OCI-LY7 (cell line): Measurements from ENCODE around the gene EDEM3. TPM values are rescaled to one million over a fixed set of nuclear protein-coding genes. Genes with fewer than 3 reads are reported as not detected.

Experiments used
- BruUV-seq: library from RNA; stranded (reverse); fragments of 400-500 nt; replicated peaks from 2 replicates; lab custom pipeline; 2021; lab: Mats Ljungman, UMichigan
- CTCF ChIA-PET: fragments of 300-600 bp; sonication (Branson Sonifier 250); formaldehyde crosslinking; loops from one replicate; lab custom pipeline; 2022; ENCODE audit warnings: antibody characterized with exemption; ENCODE audit not compliant: unreplicated experiment; lab: Charles Lee
- POLR2A ChIA-PET: fragments of 300-600 bp; sonication (Branson Sonifier 250); formaldehyde crosslinking; loops from one replicate; lab custom pipeline; 2022; ENCODE audit warnings: antibody characterized with exemption; lab: Charles Lee
- DNase-seq: peaks from one replicate; pipeline ENCODE4 v3.0.0-alpha.2; 2015; ENCODE audit warnings: low spot score
- H2AFZ ChIP-seq: fragments of 200-600 bp; sonication (generic), shearing (Covaris generic); 2 replicates; pipeline ENCODE4 v1.6.1; 2014; ENCODE audit warnings: mild to moderate bottlenecking, antibody characterized with exemption, low read length, moderate library complexity
- H3K27ac ChIP-seq: fragments of 200-600 bp; sonication (generic); 2 replicates; pipeline ENCODE4 v1.5.1; 2014; ENCODE audit warnings: mixed run types, low read depth, mild to moderate bottlenecking, moderate library complexity, low read length, inconsistent platforms; ENCODE audit not compliant: poor library complexity, severe bottlenecking
- H3K36me3 ChIP-seq: fragments of 200-600 bp; sonication (generic); 2 replicates; pipeline ENCODE4 v1.6.1; 2014; ENCODE audit warnings: mild to moderate bottlenecking, antibody characterized with exemption, low read length, moderate library complexity, mixed read lengths; ENCODE audit not compliant: insufficient read depth
- H3K4me1 ChIP-seq: fragments of 200-600 bp; sonication (generic); 2 replicates; pipeline ENCODE4 v1.5.1; 2014; ENCODE audit warnings: mild to moderate bottlenecking, low read length; ENCODE audit not compliant: insufficient read depth, poor library complexity, severe bottlenecking
- H3K4me2 ChIP-seq: fragments of 200-600 bp; sonication (generic); 2 replicates; pipeline ENCODE4 v1.6.1; 2014; ENCODE audit warnings: mild to moderate bottlenecking, low read length
- H3K4me3 ChIP-seq: fragments of 200-600 bp; sonication (generic); 2 replicates; pipeline ENCODE4 v1.5.1; 2014; ENCODE audit warnings: mild to moderate bottlenecking, low read depth, low read length; ENCODE audit not compliant: poor library complexity, severe bottlenecking
- H3K79me2 ChIP-seq: fragments of 200-600 bp; sonication (generic); 2 replicates; pipeline ENCODE4 v1.6.1; 2016; ENCODE audit warnings: low read depth, mild to moderate bottlenecking, low read length, moderate library complexity, mixed read lengths; ENCODE audit not compliant: insufficient read depth
- H3K9me2 ChIP-seq: fragments of 200-600 bp; sonication (generic); 2 replicates; pipeline ENCODE4 v1.6.1; 2016; ENCODE audit warnings: mild to moderate bottlenecking, low read length, mixed read lengths; ENCODE audit not compliant: insufficient read depth
- H3K9me3 ChIP-seq: fragments of 200-600 bp; sonication (generic); 2 replicates; pipeline ENCODE4 v1.6.1; 2014; ENCODE audit warnings: mild to moderate bottlenecking, mixed run types, low read length, mixed read lengths
- H4K20me1 ChIP-seq: fragments of 200-600 bp; sonication (generic); 2 replicates; pipeline ENCODE4 v1.6.1; 2014; ENCODE audit warnings: mild to moderate bottlenecking, antibody characterized with exemption, low read length, moderate library complexity, mixed read lengths; ENCODE audit not compliant: insufficient read depth
- CTCF ChIP-seq: fragments of 200-600 bp; sonication (generic); conservative IDR thresholded peaks from 2 replicates; pipeline ENCODE4 v1.5.1; 2014; ENCODE audit warnings: mild to moderate bottlenecking, antibody characterized with exemption, low read length, moderate library complexity, mixed read lengths
- EZH2phosphoT487 ChIP-seq: fragments of 200-600 bp; sonication (generic); IDR thresholded peaks from 2 replicates; pipeline ENCODE4 v1.6.1; 2018; ENCODE audit warnings: low read depth, borderline replicate concordance, mild to moderate bottlenecking, mixed run types, antibody characterized with exemption, low read length, moderate library complexity, mixed read lengths
- intact Hi-C: fragments of 100-400 bp; cut with micrococcal nuclease; formaldehyde crosslinking; loops from one replicate; pipeline ENCODE4 v1.10.0; 2022; ENCODE audit not compliant: unreplicated experiment
- total RNA-seq, 2 experiments: library from RNA; depleted of rRNA in 1 of 2; stranded (reverse); fragments of >200 nt in 1 of 2; shearing (Covaris generic) in 1 of 2; gene quantifications; 2 replicates each; pipeline ENCODE4 v1.2.3, GENCODE V29; 2014 to 2022

Gene EDEM3
- total RNA-seq, 2 experiments from 2014 or later: 19.5 to 27.4 TPM

- Histone ChIP-seq H4K20me1 (no peaks in the 10 kb centered on the region), H3K9me3 (0 out of 2 replicates have a peak, but pooled peaks cover 12% of the 10 kb centered on the region), H3K4me1 (peaks cover 24% of the 10 kb centered on the region), H3K36me3 (no peaks in the 10 kb centered on the region), H2AFZ (peak overlapping the region; percentile 0; the same call in 1 of the 2 replicates), H3K4me2 (no peak overlapping the region), H3K79me2 (no peaks in the 10 kb centered on the region), H3K4me3 (no peak overlapping the region), H3K9me2 (no peaks in the 10 kb centered on the region), H3K27ac (no peak overlapping the region)
- CTCF ChIA-PET: no interaction called here
- intact Hi-C loops: no loop called here
- no peak for DNase-seq
- POLR2A ChIA-PET: no interaction called here
- TF ChIP-seq EZH2phosphoT487 (no peak), CTCF (no peak)
- BruUV-seq: no TSS peak
These were observed 68.1 kb downstream of the EDEM3 start for GRCh38 chr1:184686540-184686939.

- Histone ChIP-seq H3K36me3 (no peaks in the 10 kb centered on the region), H3K4me2 (peak overlapping the region; percentile 68), H3K27ac (peak overlapping the region; percentile 33), H3K9me3 (peaks cover 20% of the 10 kb centered on the region; the same call in 1 of the 2 replicates), H4K20me1 (no peaks in the 10 kb centered on the region), H3K4me1 (peaks cover 31% of the 10 kb centered on the region), H2AFZ (peak overlapping the region; percentile 87), H3K9me2 (no peaks in the 10 kb centered on the region), H3K4me3 (peak overlapping the region; percentile 34), H3K79me2 (no peaks in the 10 kb centered on the region)
- ChIA-PET CTCF (no interaction called here), POLR2A (no interaction called here)
- peak; percentile 75 for DNase-seq
- TF ChIP-seq EZH2phosphoT487 (no peak), CTCF (no peak)
- no TSS peak for BruUV-seq
- intact Hi-C loops: no loop called here
These were observed 69.5 kb downstream of the EDEM3 start for GRCh38 chr1:184685116-184685515.

- Histone ChIP-seq H2AFZ (peak overlapping the region; percentile 87), H3K9me2 (no peaks in the 10 kb centered on the region), H3K9me3 (peaks cover 20% of the 10 kb centered on the region; the same call in 1 of the 2 replicates), H3K36me3 (no peaks in the 10 kb centered on the region), H3K4me3 (peak overlapping the region; percentile 34), H3K4me2 (peak overlapping the region; percentile 68), H3K4me1 (peaks cover 31% of the 10 kb centered on the region), H3K27ac (peak overlapping the region; percentile 33), H3K79me2 (no peaks in the 10 kb centered on the region), H4K20me1 (no peaks in the 10 kb centered on the region)
- TF ChIP-seq CTCF (no peak), EZH2phosphoT487 (no peak)
- ChIA-PET CTCF (no interaction called here), POLR2A (no interaction called here)
- no peak for DNase-seq
- no TSS peak for BruUV-seq
- intact Hi-C loops: no loop called here
These were observed 70.2 kb downstream of the EDEM3 start for GRCh38 chr1:184684285-184685074.
